COLO668 (cell line): ENCODE data around the gene SCYL2.
"Not testable (repeated sequence)": the region's sequence is repeated elsewhere in the genome, so short reads cannot be mapped to it uniquely, and the experiment has no call there.

Experiments used
- DNase-seq: peaks from one replicate; lab custom pipeline; 2025; ENCODE audit not compliant: unreplicated experiment; lab: John Stamatoyannopoulos, UW

The SCYL2 gene

DNA sequence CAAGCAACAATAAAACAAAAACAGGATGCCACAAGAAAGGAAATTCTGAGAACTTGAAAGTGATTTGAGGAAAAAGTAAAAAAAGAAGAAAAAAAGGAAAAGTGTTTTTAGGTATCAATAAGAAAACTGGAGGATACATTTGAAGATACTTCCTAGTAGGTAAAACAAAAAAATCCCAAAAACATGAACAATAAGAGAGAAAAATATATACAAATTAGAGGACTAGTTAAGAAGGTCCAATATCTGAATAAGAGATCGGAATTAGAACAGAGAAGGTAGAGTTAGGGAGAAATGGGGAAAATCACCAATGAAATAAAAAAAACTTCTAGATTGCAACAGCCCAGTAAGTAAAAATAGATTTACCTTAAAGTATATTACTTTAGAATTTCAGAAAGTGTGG lies 8.8 kb upstream of the SCYL2 start:
- no peak for DNase-seq

- no peak for DNase-seq
These were observed 3.8 kb upstream of the SCYL2 start for GRCh38 chr12:100263131-100263530.

DNA sequence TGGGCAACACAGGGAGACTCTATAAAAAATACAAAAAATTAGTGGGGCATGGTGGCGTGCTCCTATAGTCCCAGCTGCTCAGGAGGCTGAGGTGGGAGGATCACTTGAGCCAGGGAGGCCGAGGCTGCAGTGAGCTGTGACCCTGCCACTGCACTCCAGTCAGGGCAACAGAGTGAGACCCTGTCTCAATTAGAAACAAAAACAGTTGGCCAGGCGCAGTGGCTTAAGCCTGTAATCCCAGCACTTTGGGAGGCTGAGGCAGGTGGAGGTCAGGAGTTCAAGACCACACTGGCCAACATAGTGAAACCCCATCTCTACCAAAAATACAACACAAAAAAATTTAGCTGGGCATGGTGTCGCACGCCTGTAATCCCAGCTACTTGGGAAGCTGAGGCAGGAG lies 1.9 kb upstream of the SCYL2 start:
- not testable (repeated sequence) for DNase-seq

DNA sequence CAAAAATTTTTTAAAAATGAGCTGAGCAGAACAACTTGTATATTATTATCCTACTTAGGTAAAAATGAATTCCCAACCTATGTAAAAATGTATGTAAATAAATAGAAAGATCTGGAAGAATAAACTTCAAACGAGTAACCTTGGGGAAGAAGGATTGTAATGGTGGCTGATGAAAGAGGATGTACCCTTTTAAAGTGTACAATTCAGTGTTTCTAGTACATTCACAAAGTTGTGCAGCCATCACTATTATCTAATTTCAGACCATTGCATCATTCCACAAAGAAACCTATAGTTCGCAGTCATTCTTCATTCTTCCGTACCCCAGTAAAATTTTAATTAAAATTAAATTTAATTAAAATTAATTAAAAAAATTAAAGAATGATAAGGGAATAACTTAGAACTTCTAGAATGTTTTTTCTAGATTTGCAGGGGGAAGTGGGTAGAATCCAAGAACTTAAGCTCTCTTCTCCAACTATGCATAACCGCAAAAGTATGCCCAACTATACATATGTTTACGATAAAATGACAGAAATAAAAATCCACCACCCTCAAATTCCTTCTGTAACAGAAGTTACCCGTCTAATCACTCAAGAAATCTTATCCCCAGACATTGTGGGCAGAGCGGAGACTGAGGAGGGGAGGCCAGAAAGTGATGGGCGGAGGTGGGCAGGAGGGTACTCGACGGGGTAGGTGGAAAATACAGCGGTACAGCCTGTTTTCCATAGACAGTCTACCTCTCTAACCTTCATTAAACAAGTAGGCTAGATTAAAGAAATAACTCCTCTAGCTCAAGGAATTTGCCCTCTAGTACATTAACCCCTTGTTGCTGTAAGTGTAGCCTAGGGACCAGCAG lies 1.0 kb upstream of the SCYL2 start:
- DNase-seq = no peak

DNA sequence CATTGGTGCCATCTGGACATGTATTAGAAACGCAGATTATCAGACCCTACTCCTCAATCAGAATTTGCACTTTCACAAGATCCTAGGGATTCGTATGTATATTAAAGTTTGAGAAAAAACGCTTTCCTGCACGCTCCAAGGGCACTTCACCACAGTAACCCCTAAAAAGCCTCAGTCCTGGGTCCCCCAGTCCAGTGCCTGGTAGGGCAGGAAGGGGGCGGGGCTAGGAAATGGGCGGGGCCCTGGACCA lies 467 bp upstream of the SCYL2 start:
- DNase-seq = no peak

GRCh38 chr12:100267603-100268281 lies 765 bp downstream of the SCYL2 start:
- DNase-seq = peak; percentile 53

GRCh38 chr12:100268835-100269564 lies 2.0 kb downstream of the SCYL2 start:
- no peak for DNase-seq

DNA sequence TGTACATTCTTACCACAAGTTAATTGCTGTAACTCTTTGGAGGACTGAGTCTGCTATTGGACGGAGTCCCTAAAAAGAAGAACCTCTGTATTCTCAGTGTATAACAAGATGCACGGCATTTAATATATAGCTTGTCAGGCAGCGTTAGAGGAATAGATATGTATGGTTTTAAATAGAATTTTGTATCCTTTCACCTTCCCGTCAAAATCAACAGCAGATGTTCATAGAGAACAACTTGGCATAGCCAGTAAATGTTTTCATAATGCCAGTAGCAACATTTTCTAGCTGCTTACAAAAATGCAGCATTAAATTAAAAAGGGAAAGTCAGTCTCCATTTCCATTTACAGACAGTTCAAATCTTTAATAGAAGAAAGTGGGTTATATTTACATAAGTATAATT lies 6.8 kb downstream of the SCYL2 start:
- no peak for DNase-seq

GRCh38 chr12:100274291-100274690 lies 7.3 kb downstream of the SCYL2 start:
- DNase-seq = no peak

GRCh38 chr12:100279159-100279558 lies 12.2 kb downstream of the SCYL2 start:
- no peak for DNase-seq

DNA sequence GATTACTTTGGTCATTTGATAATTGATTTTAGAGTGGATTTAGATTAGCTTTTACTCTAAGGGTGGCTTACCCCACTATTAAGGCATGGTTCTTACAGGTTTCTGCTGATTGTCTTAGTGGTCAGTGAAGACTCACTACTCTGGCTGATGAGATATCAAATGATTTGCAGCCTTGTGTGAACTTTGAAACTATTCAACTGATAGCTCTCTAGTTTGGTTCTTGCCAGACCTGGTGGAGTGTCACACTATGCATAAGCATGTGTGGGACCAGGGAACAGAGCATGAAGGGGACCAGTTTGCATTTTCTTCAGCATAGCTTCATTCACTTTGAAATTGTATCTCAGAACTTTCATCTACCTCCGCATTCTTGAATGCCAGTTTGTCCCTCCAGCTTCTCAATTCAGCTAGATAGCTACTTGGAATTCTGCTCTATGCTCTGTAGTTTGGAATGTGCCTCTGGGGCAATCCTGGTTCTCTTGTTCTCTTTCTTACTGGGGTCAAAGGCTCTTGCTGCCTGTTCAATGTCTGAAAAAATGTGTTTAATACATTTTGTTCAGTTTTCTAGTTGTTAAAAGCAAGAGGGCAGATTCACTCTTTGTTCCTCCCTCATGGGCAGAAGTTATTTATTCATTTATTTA lies 12.7 kb downstream of the SCYL2 start:
- no peak for DNase-seq

DNA sequence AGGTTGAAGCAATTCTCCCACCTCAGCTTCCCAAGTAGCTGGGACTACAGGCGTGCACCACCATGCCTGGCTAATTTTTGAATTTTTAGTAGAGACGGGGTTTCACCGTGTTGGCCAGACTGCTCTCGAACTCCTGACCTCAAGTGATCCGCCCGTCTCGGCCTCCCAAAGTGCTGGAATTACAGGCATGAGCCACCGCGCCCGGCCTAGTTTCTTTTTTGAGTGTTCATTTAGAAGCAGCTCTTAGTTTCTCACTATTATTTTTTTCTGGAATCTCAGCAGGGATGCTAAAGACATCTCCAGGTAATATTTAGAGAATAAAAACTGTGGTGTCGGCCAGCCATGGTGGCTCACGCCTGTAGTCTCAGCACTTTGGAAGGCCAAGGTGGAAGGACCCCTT lies 17.6 kb downstream of the SCYL2 start:
- not testable (repeated sequence) for DNase-seq

- DNase-seq = no peak
These were observed 22.1 kb downstream of the SCYL2 start for GRCh38 chr12:100289038-100289437.

GRCh38 chr12:100290016-100290415 lies 23.0 kb downstream of the SCYL2 start:
- no peak for DNase-seq

DNA sequence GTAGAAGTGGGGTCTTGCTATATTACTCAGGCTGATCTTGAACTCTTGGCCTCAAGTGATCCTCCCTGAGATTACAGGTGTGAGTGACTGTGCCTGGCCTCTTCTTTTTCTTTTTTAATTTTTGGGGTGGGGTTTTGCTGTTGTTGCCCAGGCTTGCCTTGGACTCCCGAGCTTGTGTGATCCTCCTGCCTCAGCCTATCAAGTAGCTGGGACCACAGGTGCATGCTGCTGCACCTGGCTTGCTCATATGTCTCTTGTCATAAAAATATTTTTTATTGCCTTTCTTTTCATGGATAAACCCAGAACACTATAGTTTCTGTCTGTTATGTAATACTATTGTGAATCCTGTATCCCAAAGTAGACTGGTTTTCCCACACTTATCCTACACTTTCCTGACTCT lies 26.0 kb downstream of the SCYL2 start:
- DNase-seq = no peak

GRCh38 chr12:100294366-100294765 lies 27.4 kb downstream of the SCYL2 start:
- DNase-seq = not testable (repeated sequence)

DNA sequence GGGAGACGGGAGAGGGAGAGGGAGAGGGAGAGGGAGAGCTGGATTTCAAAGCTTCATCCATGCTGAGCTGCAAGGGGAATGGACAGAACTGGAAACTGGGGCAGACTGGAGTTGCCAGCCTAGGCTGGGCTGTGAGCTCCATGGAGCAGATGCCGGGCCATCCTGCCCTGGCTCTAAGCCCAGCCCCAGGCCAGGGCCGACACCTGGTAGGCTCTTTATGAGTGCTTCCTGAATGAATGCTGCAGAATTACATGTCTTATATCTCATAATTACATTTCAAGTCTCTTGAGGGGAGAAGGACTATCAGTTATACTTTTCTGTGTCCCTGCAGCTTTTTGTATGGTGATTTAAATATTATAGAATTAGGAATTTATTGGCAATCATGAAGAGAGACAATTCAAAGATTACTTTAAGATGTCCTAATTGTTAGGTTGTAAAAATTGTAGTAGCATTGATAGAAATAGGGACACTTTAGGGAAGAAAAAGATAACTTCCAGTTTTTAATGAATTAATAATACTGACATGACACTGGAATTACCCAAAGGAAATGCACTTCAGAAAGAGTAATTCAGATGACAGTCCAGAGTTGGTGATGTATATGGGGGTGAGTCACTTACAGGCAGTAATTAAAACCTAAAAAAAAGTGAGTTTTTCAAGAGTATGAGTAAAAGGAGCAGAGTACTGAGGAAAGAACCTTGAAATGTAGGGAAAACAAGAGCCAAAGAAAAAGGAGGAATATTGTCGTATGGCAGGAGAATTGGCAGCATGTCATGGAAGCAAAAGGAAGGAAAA lies 29.0 kb downstream of the SCYL2 start:
- no peak for DNase-seq

- no peak for DNase-seq
These were observed 35.1 kb downstream of the SCYL2 start for GRCh38 chr12:100302081-100302480.

- DNase-seq = no peak
These were observed 36.9 kb downstream of the SCYL2 start for GRCh38 chr12:100303831-100304230.

GRCh38 chr12:100304334-100304733 lies 37.4 kb downstream of the SCYL2 start:
- not testable (repeated sequence) for DNase-seq

DNA sequence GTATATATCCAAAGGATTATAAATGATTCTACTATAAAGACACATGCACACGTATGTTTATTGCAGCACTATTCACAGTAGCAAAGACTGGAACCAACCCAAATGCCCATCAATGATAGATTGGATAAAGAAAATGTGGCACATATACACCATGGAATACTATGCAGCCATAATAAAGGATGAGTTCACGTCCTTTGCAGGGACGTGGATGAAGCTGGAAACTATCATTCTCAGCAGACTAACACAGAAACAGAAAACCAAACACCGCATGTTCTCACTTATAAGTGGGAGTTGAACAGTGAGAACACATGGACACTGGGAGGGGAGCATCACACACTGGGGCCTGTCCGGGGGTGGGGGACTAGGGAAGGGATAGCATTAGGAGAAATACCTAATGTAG lies 41.2 kb downstream of the SCYL2 start:
- not testable (repeated sequence) for DNase-seq
